PFSK-1 (cell line): ENCODE measurements around the gene ETV5.
A peak's percentile ranks its signal among the peaks of the same experiment; 100 is the strongest.

Source experiments
- FOXP2 ChIP-seq: optimal IDR thresholded peaks from 2 replicates; pipeline ENCODE3; 2011; ENCODE audit warnings: borderline replicate concordance, control low read depth, inconsistent platforms; ENCODE audit not compliant: insufficient read depth; ENCODE audit errors: extremely low read length, extremely low read depth
- POLR2AphosphoS5 ChIP-seq: IDR thresholded peaks from 2 replicates; pipeline ENCODE4 v1.6.1; 2012; ENCODE audit warnings: low read depth, mild to moderate bottlenecking, control low read depth, low read length, moderate library complexity
- REST ChIP-seq, 2 experiments: IDR thresholded peaks; 2 replicates each; pipeline versions ENCODE4 v1.6.1 to v1.8.0; 2011 to 2012; ENCODE audit warnings: low read depth in 2 of 2, low read length in 2 of 2, control low read depth in 1 of 2, inconsistent platforms in 1 of 2, mild to moderate bottlenecking in 1 of 2, moderate library complexity in 1 of 2; ENCODE audit not compliant: insufficient read depth in 1 of 2
- SIN3A ChIP-seq: IDR thresholded peaks from 2 replicates; pipeline ENCODE4 v1.6.1; 2012; ENCODE audit warnings: mild to moderate bottlenecking, low read length, moderate library complexity, borderline replicate concordance; ENCODE audit not compliant: insufficient read depth
- TAF1 ChIP-seq: IDR thresholded peaks from 2 replicates; pipeline ENCODE4 v1.6.1; 2012; ENCODE audit warnings: low read length, control low read depth, borderline replicate concordance; ENCODE audit not compliant: insufficient read depth

The ETV5 gene

GRCh38 chr3:186069199-186069598, 39.7 kb downstream of the ETV5 start:
- TF ChIP-seq POLR2AphosphoS5: peak; percentile 56; the same call in 1 of the 2 replicates
- no peak for TF ChIP-seq REST (IDR thresholded peaks at IDR 0.05; ENCODE audit: insufficient read depth in 1 of 2, low read depth in 2 of 2, low read length in 2 of 2)
- TF ChIP-seq TAF1: no peak
- no peak for TF ChIP-seq SIN3A
- TF ChIP-seq FOXP2: no peak

GRCh38 chr3:186068243-186068552, 40.7 kb downstream of the ETV5 start:
- no peak for TF ChIP-seq REST (IDR thresholded peaks at IDR 0.05; ENCODE audit: insufficient read depth in 1 of 2, low read depth in 2 of 2, low read length in 2 of 2)
- TF ChIP-seq TAF1: no peak
- no peak for TF ChIP-seq POLR2AphosphoS5
- no peak for TF ChIP-seq SIN3A
- TF ChIP-seq FOXP2: no peak

- TF ChIP-seq REST (IDR thresholded peaks at IDR 0.05; ENCODE audit: insufficient read depth in 1 of 2, low read depth in 2 of 2, low read length in 2 of 2) (no peak), FOXP2 (no peak), TAF1 (no peak), SIN3A (no peak), POLR2AphosphoS5 (no peak)
These were observed 41.3 kb downstream of the ETV5 start for GRCh38 chr3:186067360-186068242.

GRCh38 chr3:186060222-186060621, 48.7 kb downstream of the ETV5 start:
- TF ChIP-seq POLR2AphosphoS5 (no peak), REST (IDR thresholded peaks at IDR 0.05; ENCODE audit: insufficient read depth in 1 of 2, low read depth in 2 of 2, low read length in 2 of 2) (no peak), TAF1 (no peak), SIN3A (no peak), FOXP2 (no peak)
